Neural crest cell (in vitro differentiated cells): Measurements from ENCODE around the gene RIMS1. TPM values are rescaled to one million over a fixed set of nuclear protein-coding genes. Genes with fewer than 3 reads are reported as not detected.

Experiments
- DNase-seq: peaks from one replicate; pipeline ENCODE4 v3.0.0; 2021; ENCODE audit warnings: low read depth, mixed read lengths, low spot score
- H3K27ac Mint-ChIP-seq: one replicate; pipeline ENCODE4 v1.8.0; 2021; ENCODE audit warnings: mild to moderate bottlenecking, mixed read lengths; ENCODE audit not compliant: unreplicated experiment
- H3K27me3 Mint-ChIP-seq: 2 replicates; pipeline ENCODE4 v1.8.0; 2021; ENCODE audit warnings: low read depth, mild to moderate bottlenecking, mixed read lengths
- H3K36me3 Mint-ChIP-seq: 2 replicates; pipeline ENCODE4 v1.8.0; 2021; ENCODE audit warnings: low read depth, mild to moderate bottlenecking, mixed read lengths
- H3K4me1 Mint-ChIP-seq: 2 replicates; pipeline ENCODE4 v1.8.0; 2021; ENCODE audit warnings: mixed read lengths
- H3K4me3 Mint-ChIP-seq: one replicate; pipeline ENCODE4 v1.8.0; 2021; ENCODE audit warnings: mild to moderate bottlenecking, mixed read lengths
- H3K9me3 Mint-ChIP-seq: 2 replicates; pipeline ENCODE4 v1.8.0; 2021; ENCODE audit warnings: mixed read lengths
- total RNA-seq: library from RNA; stranded (reverse); gene quantifications from 2 replicates; pipeline ENCODE4 v1.2.1, GENCODE V29; 2021
- TF ChIP-seq, protein P1 (sequence below): fragments of 200-600 bp; sonication (generic); conservative IDR thresholded peaks from 2 replicates; pipeline ENCODE4 v1.5.0; 2021; ENCODE audit warnings: antibody characterized with exemption, mild to moderate bottlenecking

The RIMS1 gene
- total RNA-seq, 1 donor from 2014 or later = 4.5 TPM

DNA sequence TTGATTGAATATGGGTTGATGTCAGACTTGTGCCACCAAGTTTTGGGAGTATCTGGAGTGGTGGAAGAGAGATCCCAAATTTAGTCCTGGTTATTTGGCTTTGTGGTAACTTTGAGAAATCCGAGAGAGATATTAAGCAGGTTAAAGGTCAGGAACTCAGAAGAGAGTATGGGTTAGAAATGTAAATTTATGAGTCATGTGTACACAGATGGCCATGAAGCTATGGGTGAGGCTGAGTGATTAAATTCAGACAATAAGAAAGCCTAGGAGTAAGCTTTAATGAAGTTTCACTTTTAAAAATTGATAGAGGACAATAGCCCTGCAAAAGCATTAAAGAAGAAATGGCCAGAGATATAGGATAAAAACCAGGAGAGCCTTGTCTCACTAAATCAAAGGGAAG is 14.3 kb downstream of the RIMS1 start:
- DNase-seq = no peak
- TF ChIP-seq, protein P1, sequence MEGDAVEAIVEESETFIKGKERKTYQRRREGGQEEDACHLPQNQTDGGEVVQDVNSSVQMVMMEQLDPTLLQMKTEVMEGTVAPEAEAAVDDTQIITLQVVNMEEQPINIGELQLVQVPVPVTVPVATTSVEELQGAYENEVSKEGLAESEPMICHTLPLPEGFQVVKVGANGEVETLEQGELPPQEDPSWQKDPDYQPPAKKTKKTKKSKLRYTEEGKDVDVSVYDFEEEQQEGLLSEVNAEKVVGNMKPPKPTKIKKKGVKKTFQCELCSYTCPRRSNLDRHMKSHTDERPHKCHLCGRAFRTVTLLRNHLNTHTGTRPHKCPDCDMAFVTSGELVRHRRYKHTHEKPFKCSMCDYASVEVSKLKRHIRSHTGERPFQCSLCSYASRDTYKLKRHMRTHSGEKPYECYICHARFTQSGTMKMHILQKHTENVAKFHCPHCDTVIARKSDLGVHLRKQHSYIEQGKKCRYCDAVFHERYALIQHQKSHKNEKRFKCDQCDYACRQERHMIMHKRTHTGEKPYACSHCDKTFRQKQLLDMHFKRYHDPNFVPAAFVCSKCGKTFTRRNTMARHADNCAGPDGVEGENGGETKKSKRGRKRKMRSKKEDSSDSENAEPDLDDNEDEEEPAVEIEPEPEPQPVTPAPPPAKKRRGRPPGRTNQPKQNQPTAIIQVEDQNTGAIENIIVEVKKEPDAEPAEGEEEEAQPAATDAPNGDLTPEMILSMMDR = no peak
- H3K36me3 Mint-ChIP-seq = no peaks in the 10 kb centered on the region
- no peak overlapping the region for H3K27ac Mint-ChIP-seq
- H3K9me3 Mint-ChIP-seq = no peaks in the 10 kb centered on the region
- H3K27me3 Mint-ChIP-seq = no peaks in the 10 kb centered on the region
- H3K4me3 Mint-ChIP-seq = no peak overlapping the region
- H3K4me1 Mint-ChIP-seq = no peaks in the 10 kb centered on the region

GRCh38 chr6:71902261-71902660 is 15.9 kb downstream of the RIMS1 start:
- Mint-ChIP-seq H3K9me3 (no peaks in the 10 kb centered on the region), H3K36me3 (no peaks in the 10 kb centered on the region), H3K4me3 (no peak overlapping the region), H3K27me3 (no peaks in the 10 kb centered on the region), H3K27ac (no peak overlapping the region), H3K4me1 (no peaks in the 10 kb centered on the region)
- no peak for DNase-seq
- TF ChIP-seq, protein P1 = no peak

DNA sequence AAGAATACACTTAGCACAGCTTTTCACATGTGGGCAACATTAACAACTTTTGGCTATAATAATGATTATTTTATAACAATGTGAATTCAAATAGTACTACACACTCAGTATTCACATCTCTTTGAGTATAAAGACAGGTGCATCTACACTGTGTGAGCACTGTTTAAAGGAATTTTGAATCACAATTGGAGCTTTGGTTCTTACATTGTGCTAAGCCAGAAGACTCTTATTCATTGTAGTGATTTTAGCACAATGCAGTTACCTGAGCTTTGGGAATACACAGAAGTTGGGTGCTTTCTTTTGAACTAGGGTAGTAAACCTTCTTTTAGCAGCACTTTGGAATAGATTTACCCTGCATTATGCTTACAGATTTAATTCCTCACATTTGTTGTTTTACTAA is 20.5 kb downstream of the RIMS1 start:
- Mint-ChIP-seq H3K9me3 (no peaks in the 10 kb centered on the region), H3K27me3 (no peaks in the 10 kb centered on the region), H3K4me1 (no peaks in the 10 kb centered on the region), H3K27ac (no peak overlapping the region), H3K36me3 (no peaks in the 10 kb centered on the region), H3K4me3 (no peak overlapping the region)
- TF ChIP-seq, protein P1 = no peak
- no peak for DNase-seq

- Mint-ChIP-seq H3K9me3 (no peaks in the 10 kb centered on the region), H3K4me3 (no peak overlapping the region), H3K27me3 (no peaks in the 10 kb centered on the region), H3K27ac (no peak overlapping the region), H3K36me3 (no peaks in the 10 kb centered on the region), H3K4me1 (no peaks in the 10 kb centered on the region)
- no peak for DNase-seq
- TF ChIP-seq, protein P1 = no peak
Measured at GRCh38 chr6:71908162-71908765, 21.9 kb downstream of the RIMS1 start.

GRCh38 chr6:71913444-71914234 is 27.3 kb downstream of the RIMS1 start:
- Mint-ChIP-seq H3K4me3 (no peak overlapping the region), H3K4me1 (no peaks in the 10 kb centered on the region), H3K36me3 (no peaks in the 10 kb centered on the region), H3K27ac (no peak overlapping the region), H3K9me3 (no peaks in the 10 kb centered on the region), H3K27me3 (no peaks in the 10 kb centered on the region)
- DNase-seq = no peak
- TF ChIP-seq, protein P1 = no peak
